OCI-LY7 (cell line): ENCODE results near the gene HES4. TPM values are rescaled to one million over a fixed set of nuclear protein-coding genes. Genes with fewer than 3 reads are reported as not detected.

Source experiments
- BruUV-seq: library from RNA; stranded (reverse); fragments of 400-500 nt; replicated peaks from 2 replicates; lab custom pipeline; 2021; lab: Mats Ljungman, UMichigan
- CTCF ChIA-PET: fragments of 300-600 bp; sonication (Branson Sonifier 250); formaldehyde crosslinking; loops from one replicate; lab custom pipeline; 2022; ENCODE audit warnings: antibody characterized with exemption; ENCODE audit not compliant: unreplicated experiment; lab: Charles Lee
- POLR2A ChIA-PET: fragments of 300-600 bp; sonication (Branson Sonifier 250); formaldehyde crosslinking; loops from one replicate; lab custom pipeline; 2022; ENCODE audit warnings: antibody characterized with exemption; lab: Charles Lee
- DNase-seq: peaks from one replicate; pipeline ENCODE4 v3.0.0-alpha.2; 2015; ENCODE audit warnings: low spot score
- H2AFZ ChIP-seq: fragments of 200-600 bp; sonication (generic), shearing (Covaris generic); 2 replicates; pipeline ENCODE4 v1.6.1; 2014; ENCODE audit warnings: mild to moderate bottlenecking, antibody characterized with exemption, low read length, moderate library complexity
- H3K27ac ChIP-seq: fragments of 200-600 bp; sonication (generic); 2 replicates; pipeline ENCODE4 v1.5.1; 2014; ENCODE audit warnings: mixed run types, low read depth, mild to moderate bottlenecking, moderate library complexity, low read length, inconsistent platforms; ENCODE audit not compliant: poor library complexity, severe bottlenecking
- H3K36me3 ChIP-seq: fragments of 200-600 bp; sonication (generic); 2 replicates; pipeline ENCODE4 v1.6.1; 2014; ENCODE audit warnings: mild to moderate bottlenecking, antibody characterized with exemption, low read length, moderate library complexity, mixed read lengths; ENCODE audit not compliant: insufficient read depth
- H3K4me1 ChIP-seq: fragments of 200-600 bp; sonication (generic); 2 replicates; pipeline ENCODE4 v1.5.1; 2014; ENCODE audit warnings: mild to moderate bottlenecking, low read length; ENCODE audit not compliant: insufficient read depth, poor library complexity, severe bottlenecking
- H3K4me2 ChIP-seq: fragments of 200-600 bp; sonication (generic); 2 replicates; pipeline ENCODE4 v1.6.1; 2014; ENCODE audit warnings: mild to moderate bottlenecking, low read length
- H3K4me3 ChIP-seq: fragments of 200-600 bp; sonication (generic); 2 replicates; pipeline ENCODE4 v1.5.1; 2014; ENCODE audit warnings: mild to moderate bottlenecking, low read depth, low read length; ENCODE audit not compliant: poor library complexity, severe bottlenecking
- H3K79me2 ChIP-seq: fragments of 200-600 bp; sonication (generic); 2 replicates; pipeline ENCODE4 v1.6.1; 2016; ENCODE audit warnings: low read depth, mild to moderate bottlenecking, low read length, moderate library complexity, mixed read lengths; ENCODE audit not compliant: insufficient read depth
- H3K9me2 ChIP-seq: fragments of 200-600 bp; sonication (generic); 2 replicates; pipeline ENCODE4 v1.6.1; 2016; ENCODE audit warnings: mild to moderate bottlenecking, low read length, mixed read lengths; ENCODE audit not compliant: insufficient read depth
- H3K9me3 ChIP-seq: fragments of 200-600 bp; sonication (generic); 2 replicates; pipeline ENCODE4 v1.6.1; 2014; ENCODE audit warnings: mild to moderate bottlenecking, mixed run types, low read length, mixed read lengths
- H4K20me1 ChIP-seq: fragments of 200-600 bp; sonication (generic); 2 replicates; pipeline ENCODE4 v1.6.1; 2014; ENCODE audit warnings: mild to moderate bottlenecking, antibody characterized with exemption, low read length, moderate library complexity, mixed read lengths; ENCODE audit not compliant: insufficient read depth
- EZH2phosphoT487 ChIP-seq: fragments of 200-600 bp; sonication (generic); IDR thresholded peaks from 2 replicates; pipeline ENCODE4 v1.6.1; 2018; ENCODE audit warnings: low read depth, borderline replicate concordance, mild to moderate bottlenecking, mixed run types, antibody characterized with exemption, low read length, moderate library complexity, mixed read lengths
- intact Hi-C: fragments of 100-400 bp; cut with micrococcal nuclease; formaldehyde crosslinking; loops from one replicate; pipeline ENCODE4 v1.10.0; 2022; ENCODE audit not compliant: unreplicated experiment
- total RNA-seq, 2 experiments: library from RNA; depleted of rRNA in 1 of 2; stranded (reverse); fragments of >200 nt in 1 of 2; shearing (Covaris generic) in 1 of 2; gene quantifications; 2 replicates each; pipeline ENCODE4 v1.2.3, GENCODE V29; 2014 to 2022
- TF ChIP-seq, protein P1 (sequence below): fragments of 200-600 bp; sonication (generic); conservative IDR thresholded peaks from 2 replicates; pipeline ENCODE4 v1.5.1; 2014; ENCODE audit warnings: mild to moderate bottlenecking, antibody characterized with exemption, low read length, moderate library complexity, mixed read lengths

Gene HES4
- total RNA-seq, 2 experiments from 2014 or later = not detected

GRCh38 chr1:983798-984475 is 16.0 kb downstream of the HES4 start:
- DNase-seq = peak; percentile 52
- Histone ChIP-seq H3K27ac (no peak overlapping the region), H3K79me2 (no peaks in the 10 kb centered on the region), H4K20me1 (no peaks in the 10 kb centered on the region), H3K9me3 (no peaks in the 10 kb centered on the region), H3K36me3 (no peaks in the 10 kb centered on the region), H3K4me1 (no peaks in the 10 kb centered on the region), H3K4me3 (no peak overlapping the region), H3K9me2 (no peaks in the 10 kb centered on the region), H3K4me2 (no peak overlapping the region), H2AFZ (no peak overlapping the region)
- intact Hi-C loops = loop anchor here (1.0 to 10.0 kb wide), 2 partner anchors 51 to 79 kb away; no protein-coding TSS in a partner anchor
- POLR2A ChIA-PET = interaction anchor here (0.6 kb wide), 1 partner anchor 30 kb away, joined by 3 read pairs; the partner anchor contains the start of gene ISG15
- CTCF ChIA-PET = no interaction called here
- TF ChIP-seq EZH2phosphoT487 = no peak
- TF ChIP-seq, protein P1, sequence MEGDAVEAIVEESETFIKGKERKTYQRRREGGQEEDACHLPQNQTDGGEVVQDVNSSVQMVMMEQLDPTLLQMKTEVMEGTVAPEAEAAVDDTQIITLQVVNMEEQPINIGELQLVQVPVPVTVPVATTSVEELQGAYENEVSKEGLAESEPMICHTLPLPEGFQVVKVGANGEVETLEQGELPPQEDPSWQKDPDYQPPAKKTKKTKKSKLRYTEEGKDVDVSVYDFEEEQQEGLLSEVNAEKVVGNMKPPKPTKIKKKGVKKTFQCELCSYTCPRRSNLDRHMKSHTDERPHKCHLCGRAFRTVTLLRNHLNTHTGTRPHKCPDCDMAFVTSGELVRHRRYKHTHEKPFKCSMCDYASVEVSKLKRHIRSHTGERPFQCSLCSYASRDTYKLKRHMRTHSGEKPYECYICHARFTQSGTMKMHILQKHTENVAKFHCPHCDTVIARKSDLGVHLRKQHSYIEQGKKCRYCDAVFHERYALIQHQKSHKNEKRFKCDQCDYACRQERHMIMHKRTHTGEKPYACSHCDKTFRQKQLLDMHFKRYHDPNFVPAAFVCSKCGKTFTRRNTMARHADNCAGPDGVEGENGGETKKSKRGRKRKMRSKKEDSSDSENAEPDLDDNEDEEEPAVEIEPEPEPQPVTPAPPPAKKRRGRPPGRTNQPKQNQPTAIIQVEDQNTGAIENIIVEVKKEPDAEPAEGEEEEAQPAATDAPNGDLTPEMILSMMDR = peak; percentile 83
- BruUV-seq = no TSS peak

DNA sequence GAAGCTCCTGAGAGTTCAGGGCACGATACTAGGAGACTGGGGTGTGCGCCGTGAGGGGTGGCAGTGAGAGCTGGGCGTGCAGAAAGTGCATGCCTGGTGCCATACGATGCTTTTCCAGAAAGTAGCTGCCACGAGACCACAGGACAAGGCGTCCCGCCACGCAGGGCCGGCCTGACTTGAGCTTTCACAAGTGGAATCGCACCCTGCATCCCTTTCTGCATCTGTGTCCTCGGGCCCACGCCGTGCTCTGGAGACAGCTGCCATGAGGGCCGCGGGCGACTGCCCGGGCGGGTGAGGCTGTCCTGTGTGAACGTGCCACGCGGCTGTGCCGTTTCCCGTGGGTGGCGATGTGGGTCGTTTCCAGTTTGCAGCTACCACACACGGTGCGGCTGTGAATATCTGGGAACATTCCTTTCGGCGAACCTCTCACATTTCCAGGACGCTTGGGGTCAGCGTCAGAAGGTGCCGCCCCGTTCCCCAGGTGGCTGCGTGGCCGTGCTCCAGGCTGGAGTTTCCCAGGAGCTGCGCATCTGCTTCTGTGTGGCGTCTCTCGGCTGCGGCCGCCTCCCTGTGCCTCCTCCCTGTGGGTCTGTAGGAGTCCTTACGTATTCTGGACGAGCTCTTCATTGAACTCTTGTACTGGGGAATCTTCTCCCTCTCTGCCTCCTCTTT is 17.0 kb downstream of the HES4 start:
- no peaks in the 10 kb centered on the region for H3K9me3 ChIP-seq
- TF ChIP-seq, protein P1 = no peak
- TF ChIP-seq EZH2phosphoT487 = no peak
- no peaks in the 10 kb centered on the region for H3K36me3 ChIP-seq
- BruUV-seq = no TSS peak
- intact Hi-C loops = loop anchor here (10.0 kb wide), 1 partner anchor 52 kb away; no protein-coding TSS in a partner anchor
- no peak overlapping the region for H2AFZ ChIP-seq
- H3K4me3 ChIP-seq = no peak overlapping the region
- H3K9me2 ChIP-seq = no peaks in the 10 kb centered on the region
- H3K4me1 ChIP-seq = no peaks in the 10 kb centered on the region
- H3K4me2 ChIP-seq = no peak overlapping the region
- CTCF ChIA-PET = no interaction called here
- no peaks in the 10 kb centered on the region for H3K79me2 ChIP-seq
- DNase-seq = no peak
- POLR2A ChIA-PET = no interaction called here
- no peaks in the 10 kb centered on the region for H4K20me1 ChIP-seq
- H3K27ac ChIP-seq = no peak overlapping the region
